GM23248 (cell line): ENCODE data around the gene DENND1C.

Experiments
- EZH2 ChIP-seq: fragments of 200-600 bp; sonication (generic); IDR thresholded peaks from 2 replicates; pipeline ENCODE4 v1.6.1; 2018; ENCODE audit warnings: antibody characterized with exemption, mild to moderate bottlenecking; ENCODE audit not compliant: insufficient read depth, poor library complexity, severe bottlenecking
- EZH2phosphoT487 ChIP-seq: fragments of 200-600 bp; sonication (generic); IDR thresholded peaks from 2 replicates; pipeline ENCODE4 v1.6.1; 2018; ENCODE audit warnings: antibody characterized with exemption, moderate library complexity, mild to moderate bottlenecking, low read depth; ENCODE audit not compliant: insufficient read depth

DNA sequence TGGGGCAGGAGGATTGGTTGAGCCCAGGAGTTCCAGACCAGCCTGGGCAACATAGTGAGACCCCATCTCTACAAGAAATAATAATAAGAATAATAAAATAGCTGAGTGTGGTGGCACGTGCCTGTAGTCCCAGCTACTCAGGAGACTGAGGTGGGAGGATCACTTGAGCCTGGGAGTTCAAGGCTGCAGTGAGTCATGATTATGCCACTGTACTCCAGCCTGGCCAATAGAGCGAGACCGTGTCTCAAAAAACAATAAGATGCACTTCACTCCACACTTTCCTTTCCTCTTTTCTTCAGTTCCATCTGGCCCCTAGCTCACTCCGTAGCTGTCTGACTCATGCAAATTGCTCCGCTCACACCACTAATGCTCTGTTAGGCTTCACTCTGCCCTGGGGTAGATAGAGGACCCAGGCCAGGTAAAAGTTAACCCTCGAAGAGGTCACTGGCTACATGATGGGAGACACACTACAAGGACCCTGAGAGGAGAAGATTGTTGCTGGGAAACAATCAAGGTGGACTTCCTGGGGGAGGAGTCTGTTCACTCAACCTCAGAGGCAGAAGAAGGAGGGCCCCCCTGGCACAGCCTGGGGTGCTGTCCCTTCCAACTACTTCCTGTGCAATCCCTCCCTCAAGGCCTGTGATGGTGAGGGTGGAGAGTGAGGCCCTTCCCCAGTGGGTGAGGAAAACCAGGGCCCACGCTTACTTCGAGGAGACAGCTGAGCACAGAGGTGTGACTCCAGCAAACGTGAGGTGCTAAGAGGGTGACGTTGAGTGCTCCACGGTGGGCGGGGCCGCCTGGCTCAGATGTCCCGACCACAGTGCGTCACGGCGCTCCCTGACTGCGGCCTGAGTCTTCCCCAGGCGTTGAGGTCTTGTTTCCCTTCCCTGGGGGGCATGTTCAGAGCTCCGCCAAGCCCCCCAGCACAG lies 40.4 kb upstream of the DENND1C start:
- no peak for TF ChIP-seq EZH2
- TF ChIP-seq EZH2phosphoT487 = no peak
